Measurements from ENCODE around the gene PIK3C2G. TPM values are rescaled to one million over a fixed set of nuclear protein-coding genes. Genes with fewer than 3 reads are reported as not detected.

The PIK3C2G gene
- total and polyA plus RNA-seq, 2 of the 4 experiments (the other 2 are of a cell fraction): not detected

GRCh38 chr12:18313306-18313705, 52.0 kb downstream of the PIK3C2G start:
- no peak overlapping the region for H3K4me3 ChIP-seq (ENCODE audit: insufficient read depth, low read depth, low read length)
- ATAC-seq (ENCODE audit: low read depth): no peak
- no peaks in the 10 kb centered on the region for H3K9me1 ChIP-seq (ENCODE audit: insufficient read depth, low read length)
- POLR2A ChIA-PET (ENCODE audit: unreplicated experiment): no interaction called here
- H3K56ac ChIP-seq (ENCODE audit: extremely low read depth, insufficient read depth, low read length): no peak overlapping the region
- in situ Hi-C loops (cut with MboI; ENCODE audit: low sequenced_read_pairs) (no loop called here), dilution Hi-C loops (cut with HindIII; ENCODE audit: low sequenced_read_pairs, unreplicated experiment) (no loop called here), intact Hi-C loops (cut with micrococcal nuclease) (no loop called here)
- H2BK5ac ChIP-seq (ENCODE audit: low read depth, low read length, poor library complexity, severe bottlenecking): no peak overlapping the region
- H3K4me1 ChIP-seq (ENCODE audit: control insufficient read depth, insufficient read depth, low read length): no peaks in the 10 kb centered on the region
- H2BK15ac ChIP-seq (ENCODE audit: low read depth, low read length): no peak overlapping the region
- H3K27ac ChIP-seq (ENCODE audit: insufficient read depth, low read length): no peak overlapping the region
- H3K14ac ChIP-seq (replicated peaks; ENCODE audit: low read depth, low read length): no peak overlapping the region
- no peaks in the 10 kb centered on the region for H3K9me3 ChIP-seq (ENCODE audit: control insufficient read depth, insufficient read depth, low read length)
- H2BK120ac ChIP-seq (ENCODE audit: low read depth, low read length): no peak overlapping the region
- H2BK20ac ChIP-seq (ENCODE audit: low read depth, low read length): no peak overlapping the region
- H3K36me3 ChIP-seq (ENCODE audit: control insufficient read depth, insufficient read depth, low read length): no peaks in the 10 kb centered on the region
- no peak overlapping the region for H4K8ac ChIP-seq (ENCODE audit: low read depth in 2 of 2, low read length in 2 of 2)
- H3K4ac ChIP-seq (ENCODE audit: low read depth, low read length): no peak overlapping the region
- H3K9ac ChIP-seq (ENCODE audit: low read depth, low read length): no peak overlapping the region
- no CpG with 5 or more reads among the region's 2 CpGs for WGBS, 2 experiments (ENCODE audit: extremely low coverage in 2 of 2, insufficient read length in 1 of 2)
- no peak overlapping the region for H3K23ac ChIP-seq (ENCODE audit: low read depth, low read length)
- no peak overlapping the region for H4K5ac ChIP-seq (ENCODE audit: low read depth, low read length)
- no TSS peak for BruUV-seq (replicated peaks)
- H3K4me2 ChIP-seq (ENCODE audit: low read depth, low read length): no peak overlapping the region
- no peak for TF ChIP-seq CHD1 (IDR thresholded peaks at IDR 0.05; ENCODE audit: low read depth, low read length)
- no peak for TF ChIP-seq MAFK (IDR thresholded peaks at IDR 0.05; ENCODE audit: low read depth, low read length)
- TF ChIP-seq USF2 (IDR thresholded peaks at IDR 0.05; ENCODE audit: low read depth, low read length): no peak
- no peak for TF ChIP-seq MAZ (IDR thresholded peaks at IDR 0.05; ENCODE audit: borderline replicate concordance, low read depth, low read length)
- CTCF ChIA-PET: no interaction called here
- no peaks in the 10 kb centered on the region for H3K79me1 ChIP-seq (ENCODE audit: low read depth in 1 of 2, low read length in 2 of 2)
- H2AK5ac ChIP-seq (ENCODE audit: low read depth, low read length): no peak overlapping the region
- H3K27me3 ChIP-seq (ENCODE audit: control insufficient read depth, insufficient read depth, low read length): no peaks in the 10 kb centered on the region
- no peak overlapping the region for H2AK9ac ChIP-seq (replicated peaks; ENCODE audit: low read depth, low read length, poor library complexity)
- no peak overlapping the region for H4K91ac ChIP-seq (ENCODE audit: insufficient read depth, low read depth, low read length)
- H2AFZ ChIP-seq (replicated peaks; ENCODE audit: low read length, poor library complexity): no peak overlapping the region
- no peak overlapping the region for H3K18ac ChIP-seq (ENCODE audit: low read depth, low read length)
- no peak for DNase-seq
- no peaks in the 10 kb centered on the region for H4K20me1 ChIP-seq (ENCODE audit: insufficient read depth, low read length)

Measured in IMR-90 (cell line).